GM11168 (cell line): ENCODE results near the gene MYLK2.
"Not testable (repeated sequence)": the region's sequence is repeated elsewhere in the genome, so short reads cannot be mapped to it uniquely, and the experiment has no call there.

ENCODE experiments used
- in situ Hi-C: fragments of 300-500 bp; cut with MboI; formaldehyde crosslinking; loops from one replicate; pipeline ENCODE4 v1.12.0; 2022; ENCODE audit warnings: low sequenced_read_pairs; ENCODE audit not compliant: unreplicated experiment

The MYLK2 gene

DNA sequence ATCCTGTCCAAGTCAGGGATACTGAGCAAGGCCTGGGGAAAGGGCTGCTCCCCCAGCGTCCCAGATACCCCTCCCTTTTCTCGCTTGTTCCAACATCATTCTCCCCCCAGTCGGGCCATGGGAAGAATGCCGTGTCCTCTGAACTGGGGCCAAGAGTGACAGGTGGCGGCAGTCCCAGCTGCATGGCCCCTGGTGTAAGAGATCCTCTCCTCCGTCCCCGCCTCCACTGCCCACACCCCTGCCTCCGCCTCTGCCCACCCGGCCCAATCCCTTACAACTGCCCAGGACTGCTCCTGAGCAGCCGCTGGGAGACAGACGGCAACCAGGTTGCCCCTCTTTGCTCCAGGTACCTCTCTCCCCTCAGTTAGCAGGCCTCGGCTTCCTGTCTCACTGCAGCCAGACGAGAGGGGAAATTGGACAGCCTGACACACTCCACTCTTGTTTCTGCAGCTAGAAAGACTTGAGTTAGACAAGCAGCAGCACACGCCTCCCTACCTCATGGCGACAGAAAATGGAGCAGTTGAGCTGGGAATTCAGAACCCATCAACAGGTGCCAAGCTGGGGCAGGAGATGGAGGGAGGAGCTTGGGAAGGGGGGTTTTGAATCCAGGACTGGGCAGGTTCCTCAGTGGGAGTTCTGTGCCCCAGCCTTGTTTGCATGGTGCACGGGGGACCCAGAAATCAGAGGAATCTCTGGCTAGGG lies at the start of gene MYLK2:
TSS of gene MYLK2 (plus strand) at position 274 of the 702 bp plus-strand sequence. CDS start at position 499, 225 bp downstream.
- in situ Hi-C loops, result no loop called here

DNA sequence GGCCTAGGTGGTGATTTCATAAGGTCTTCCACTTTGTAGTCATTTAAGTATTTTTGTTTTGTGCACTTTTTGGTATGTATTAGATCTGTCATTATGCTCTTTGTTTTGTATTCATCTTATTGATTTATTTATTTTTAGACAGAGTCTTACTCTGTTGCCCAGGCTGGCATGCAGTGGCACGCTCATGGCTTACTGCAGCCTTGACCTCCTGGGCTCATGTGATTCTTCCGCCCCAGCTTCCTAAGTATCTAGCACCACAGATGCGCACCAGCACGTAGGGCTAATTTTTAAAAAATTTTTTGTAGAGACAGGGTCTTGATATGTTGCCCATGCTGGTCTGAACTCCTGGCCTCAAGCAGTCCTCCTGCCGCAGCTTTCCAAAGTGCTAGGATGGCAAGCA lies 49.5 kb upstream of the MYLK2 start:
- in situ Hi-C loops, result no loop called here

DNA sequence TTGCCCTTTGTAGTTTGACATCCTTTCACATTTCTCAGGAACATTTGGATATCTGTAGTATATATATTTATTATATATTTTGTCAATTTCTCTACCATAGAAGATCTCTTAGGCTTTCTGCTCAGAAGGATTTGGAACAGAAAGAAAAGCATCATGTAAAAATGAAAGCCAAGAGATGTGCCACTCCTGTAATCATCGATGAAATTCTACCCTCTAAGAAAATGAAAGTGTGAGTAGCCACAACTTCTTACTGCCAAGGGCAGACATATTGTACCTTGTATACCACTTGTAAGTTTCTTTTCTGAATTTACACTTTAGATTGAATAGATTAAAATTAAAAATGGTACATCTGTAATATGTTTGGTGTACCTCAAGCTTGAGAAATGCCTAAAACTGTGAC lies 48.9 kb upstream of the MYLK2 start:
- in situ Hi-C loops, result no loop called here

DNA sequence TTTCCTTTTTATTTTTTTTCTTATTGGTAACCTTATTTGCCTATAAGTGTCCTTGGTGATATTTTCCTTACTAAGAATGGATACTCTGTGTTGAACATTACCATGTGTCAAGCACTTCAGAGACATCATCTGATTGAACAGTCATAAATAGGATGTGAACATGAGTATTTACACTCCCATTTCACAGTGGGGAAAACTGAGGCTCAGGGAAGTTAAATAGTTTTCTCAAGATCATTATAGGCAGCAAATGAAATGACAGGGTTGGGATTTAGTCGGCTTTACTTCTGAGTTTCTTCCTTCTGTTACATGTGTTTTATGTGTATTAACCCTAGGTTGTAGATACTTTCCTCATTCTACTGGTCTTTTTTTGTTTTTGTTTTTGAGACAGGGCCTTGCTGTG lies 44.7 kb upstream of the MYLK2 start:
- in situ Hi-C loops, result no loop called here

DNA sequence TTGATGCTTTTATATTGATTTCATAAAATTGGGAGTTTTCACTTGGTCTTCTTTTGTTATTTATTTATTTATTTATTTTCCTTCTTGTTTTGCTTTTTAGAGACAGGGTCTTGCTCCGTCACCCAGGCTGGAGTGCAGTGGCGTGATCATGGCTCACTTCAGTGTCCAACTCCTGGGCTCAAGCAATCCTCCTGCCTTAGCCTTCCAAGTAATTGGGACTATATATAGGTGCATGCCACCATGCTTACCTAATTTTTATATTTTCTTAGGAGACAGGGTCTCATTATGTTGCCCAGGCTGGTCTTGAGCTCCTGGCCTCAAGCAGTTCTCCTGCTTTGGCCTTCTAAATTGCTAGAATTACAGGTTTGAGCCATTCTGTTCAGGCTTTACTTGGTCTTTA lies 38.3 kb upstream of the MYLK2 start:
- in situ Hi-C loops, result no loop called here

DNA sequence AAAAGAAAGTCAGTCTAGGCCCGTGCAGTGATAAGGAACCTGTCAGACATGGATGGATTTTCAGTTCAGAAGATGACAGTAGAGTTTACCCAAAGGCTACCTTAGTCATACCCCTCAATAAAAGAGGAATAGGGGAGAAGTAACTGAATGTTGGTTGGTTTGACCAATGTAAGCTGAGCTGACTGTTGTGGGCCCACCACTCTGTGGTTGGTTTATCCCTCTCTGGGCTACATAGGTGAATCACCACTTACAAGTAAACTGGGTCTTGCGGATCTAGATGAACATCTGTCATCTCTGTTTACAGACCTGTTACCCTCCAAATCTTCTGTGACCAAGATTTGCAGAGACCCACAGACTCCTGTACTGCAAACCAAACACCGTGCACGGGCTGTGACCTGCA lies 37.2 kb upstream of the MYLK2 start:
- in situ Hi-C loops, result no loop called here

DNA sequence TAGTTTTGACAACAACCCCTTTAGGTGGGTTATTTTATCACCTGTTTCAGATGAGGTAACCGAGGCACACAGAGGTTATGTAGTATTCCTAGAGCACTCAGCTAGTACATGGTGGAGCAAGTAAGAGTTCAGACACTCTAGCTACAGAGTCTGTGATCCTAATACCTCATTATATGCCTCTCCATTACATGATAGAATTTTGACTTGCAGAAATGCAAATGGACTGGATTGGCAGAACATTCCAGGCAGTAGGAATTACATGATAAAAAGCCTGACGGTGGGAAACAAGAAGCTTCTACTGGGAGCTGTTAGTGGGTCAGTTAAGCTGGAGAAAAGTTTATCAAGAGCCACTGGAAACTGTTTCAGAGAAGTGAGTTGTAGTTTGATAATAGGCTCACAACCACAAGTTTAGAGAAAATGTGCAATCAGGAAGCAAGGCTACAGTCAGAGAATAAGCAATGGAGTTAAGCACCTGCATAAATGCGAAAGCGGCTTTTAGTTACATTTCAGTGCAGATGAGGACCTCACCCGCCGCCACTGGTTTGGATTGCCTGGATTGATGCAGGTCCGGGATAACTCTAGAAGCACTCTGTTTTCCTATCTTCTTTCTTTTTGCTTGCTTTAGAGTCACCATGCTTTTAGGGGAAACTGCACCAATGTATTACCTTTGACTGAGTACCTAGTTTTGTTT lies 34.7 kb upstream of the MYLK2 start:
- in situ Hi-C loops, result no loop called here

DNA sequence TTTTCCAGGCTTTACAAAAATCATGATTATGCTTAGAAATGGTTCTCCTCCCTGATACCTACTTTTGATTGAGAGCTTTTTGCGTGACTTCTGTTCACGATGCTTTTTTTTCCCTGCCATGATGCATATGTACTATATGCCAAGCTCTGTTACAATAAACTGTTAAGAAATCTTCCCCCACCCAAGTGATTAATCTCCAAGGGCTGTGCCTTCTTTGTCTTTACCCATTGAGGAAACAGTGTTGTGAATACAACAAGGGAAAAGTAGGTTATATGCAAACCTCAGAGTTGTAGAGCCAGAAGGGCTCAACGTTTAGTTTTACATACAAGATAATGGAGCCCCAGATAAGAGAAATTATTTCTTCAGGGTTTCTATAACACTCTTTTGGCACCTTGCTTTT lies 34.1 kb upstream of the MYLK2 start:
- in situ Hi-C loops, result no loop called here

DNA sequence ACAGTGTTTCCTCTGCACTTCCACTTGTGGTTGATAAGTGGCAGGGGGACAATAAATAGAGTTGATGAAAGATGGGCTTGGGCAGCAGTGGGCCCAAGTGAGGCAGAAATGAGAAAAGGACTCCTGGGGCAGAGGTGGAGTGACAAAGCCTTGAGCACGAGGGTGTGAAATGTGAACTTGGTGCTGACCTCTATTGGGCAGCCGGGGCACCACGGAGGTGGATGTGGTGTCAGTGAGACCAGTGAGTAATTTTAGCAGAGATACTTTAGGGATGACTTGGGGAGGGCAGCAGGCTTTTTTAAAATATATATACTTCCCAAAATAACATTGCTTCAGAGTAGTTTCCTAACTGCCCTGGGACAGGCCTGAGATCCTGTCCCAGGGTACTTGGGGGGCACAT lies 30.6 kb upstream of the MYLK2 start:
- in situ Hi-C loops, result no loop called here

DNA sequence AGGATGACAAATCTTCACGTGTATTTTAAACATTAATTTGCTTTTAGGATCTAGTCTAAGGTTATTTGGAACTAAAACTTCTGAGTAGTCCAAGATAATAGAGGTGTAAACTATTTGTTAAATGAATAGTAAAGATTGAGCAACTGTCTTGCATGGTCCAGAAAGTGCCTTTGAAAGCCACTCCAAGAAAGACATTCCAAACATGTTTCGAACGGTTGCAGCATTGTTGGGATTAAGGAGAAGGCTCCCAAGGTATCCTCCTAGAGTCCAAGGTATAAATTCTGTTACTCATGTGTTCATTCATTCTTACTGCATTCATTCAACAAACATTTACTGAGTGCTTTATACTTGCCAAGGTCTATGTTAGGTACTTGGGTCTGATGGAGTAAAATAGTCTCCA lies 28.8 kb upstream of the MYLK2 start:
- in situ Hi-C loops, result no loop called here

DNA sequence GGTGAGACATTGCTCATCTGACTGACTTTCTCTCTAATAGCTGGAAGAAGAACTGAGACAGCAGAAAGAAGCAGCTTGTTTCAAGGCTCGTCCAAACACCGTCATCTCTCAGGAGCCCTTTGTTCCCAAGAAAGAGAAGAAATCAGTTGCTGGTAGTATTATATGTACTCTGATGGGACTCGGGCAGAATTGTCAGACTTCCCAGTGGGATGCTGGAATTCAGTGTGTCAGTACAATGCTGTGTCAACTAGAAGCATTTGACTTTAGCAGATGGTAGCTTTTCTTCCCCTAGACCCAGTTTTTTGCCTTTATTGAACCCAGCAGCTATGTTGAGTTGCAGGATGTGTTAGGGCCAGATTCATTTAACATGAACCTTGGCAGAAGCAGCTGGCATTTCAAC lies 21.8 kb upstream of the MYLK2 start:
- in situ Hi-C loops, result no loop called here

DNA sequence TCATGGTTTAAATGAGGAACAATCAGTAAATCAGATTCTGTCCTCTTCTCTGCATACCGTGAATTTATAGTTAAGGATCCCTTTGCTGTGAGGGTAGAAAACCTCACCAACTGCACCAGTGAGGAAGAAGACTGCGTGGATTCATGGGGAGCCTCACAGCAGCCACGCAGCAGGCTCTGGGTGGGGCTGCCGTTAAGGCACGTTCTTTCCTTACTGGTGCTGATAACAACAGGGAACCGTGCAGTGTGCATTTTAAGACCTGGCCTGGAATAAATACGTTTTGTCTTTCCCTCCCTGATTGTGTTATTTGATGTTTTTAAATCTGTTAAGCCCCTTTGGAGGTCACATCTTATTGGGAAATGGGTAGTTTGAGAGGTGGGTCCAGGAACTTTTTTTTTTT lies 17.6 kb upstream of the MYLK2 start:
- in situ Hi-C loops, result no loop called here

DNA sequence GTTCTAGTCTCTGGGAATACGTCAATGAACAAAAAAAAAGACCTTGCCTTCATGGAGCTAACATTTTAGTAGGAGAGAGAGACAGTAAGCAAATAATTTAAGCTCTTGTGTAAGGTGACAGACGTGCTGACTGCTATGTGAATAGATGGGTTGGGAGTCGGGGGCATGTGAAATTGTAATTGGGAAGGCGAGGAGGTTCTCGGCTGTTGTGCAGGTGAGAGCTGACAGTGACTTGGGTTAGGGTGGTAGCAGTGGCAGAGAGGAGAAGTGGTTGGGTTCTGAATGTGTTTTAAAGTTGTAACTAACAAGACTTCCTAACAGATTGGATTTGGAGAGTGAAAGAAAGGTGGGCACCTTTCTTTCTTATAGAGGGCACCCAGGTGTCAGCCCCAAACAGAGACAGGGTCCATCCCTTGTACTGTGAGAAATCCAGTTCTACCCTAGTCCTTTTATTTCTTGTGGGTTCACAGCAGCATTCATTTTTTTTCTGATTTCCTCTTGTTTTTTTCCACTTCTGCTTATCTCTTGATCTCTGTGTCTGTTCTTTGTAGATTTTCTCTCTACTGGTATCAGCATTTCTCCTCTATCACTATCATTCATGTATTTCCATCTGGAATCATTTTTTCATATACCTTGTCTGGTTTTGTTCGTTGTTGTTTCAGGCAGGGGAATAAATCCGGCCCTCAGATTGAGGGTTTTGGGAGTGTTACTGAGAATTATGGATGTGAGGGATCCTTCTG lies 15.4 kb upstream of the MYLK2 start:
- in situ Hi-C loops, result no loop called here

DNA sequence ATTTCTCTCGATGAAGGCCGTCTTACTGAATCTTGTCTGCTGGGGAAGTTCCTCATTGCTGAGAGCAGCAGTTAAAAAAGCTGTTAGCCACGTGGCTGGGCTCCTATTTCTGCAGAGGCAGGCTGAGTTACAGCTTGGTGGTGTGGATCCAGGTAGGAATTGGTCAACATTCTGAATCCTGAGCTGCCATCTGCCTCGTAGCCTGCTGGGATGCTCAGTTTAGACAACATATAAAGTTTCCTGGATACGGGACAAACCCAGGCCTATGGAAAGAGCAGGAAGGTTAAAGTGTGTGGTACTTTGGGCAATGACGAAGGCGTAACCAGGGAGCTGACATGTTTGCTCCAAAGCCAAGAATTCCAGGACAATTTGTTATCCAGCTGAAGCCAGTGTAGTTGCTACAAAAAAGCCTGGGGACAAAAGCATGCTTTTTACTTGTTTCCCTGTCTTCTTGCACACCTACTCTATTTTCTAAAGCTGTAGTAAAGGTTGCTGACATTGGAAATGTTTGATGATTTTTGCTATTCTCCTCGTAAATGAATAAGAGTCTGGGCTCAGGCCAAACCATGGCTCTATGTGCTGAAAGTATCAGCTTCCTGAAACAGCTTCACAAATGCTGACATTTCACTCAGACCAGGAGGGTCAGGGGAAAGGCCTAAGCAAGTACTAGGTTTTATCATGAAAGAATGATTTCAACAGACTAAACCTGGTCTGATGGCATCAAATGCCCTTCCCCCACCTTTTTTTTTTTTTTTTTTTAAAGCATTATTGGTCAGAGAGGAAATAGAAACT lies 12.4 kb upstream of the MYLK2 start:
- in situ Hi-C loops, result no loop called here

DNA sequence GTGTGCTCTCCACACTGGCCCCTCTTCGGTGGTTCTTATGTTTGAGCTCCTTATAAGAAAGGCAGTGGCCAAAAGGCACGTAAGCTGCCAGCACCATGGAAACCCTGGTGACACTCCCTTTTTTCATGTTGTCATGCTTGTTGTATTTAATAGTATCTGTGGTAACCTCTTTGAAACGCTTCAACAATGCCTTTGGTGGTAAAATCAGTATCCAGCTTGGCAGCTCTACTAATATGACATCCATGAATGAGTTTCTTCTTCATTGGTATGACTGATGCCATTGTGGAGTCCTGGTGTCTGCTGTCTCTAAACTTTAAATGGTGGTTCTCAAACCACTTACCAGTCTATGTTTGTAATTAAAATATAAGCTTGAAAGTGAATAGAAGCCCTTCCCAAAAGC lies 10.7 kb upstream of the MYLK2 start:
- in situ Hi-C loops, result no loop called here

DNA sequence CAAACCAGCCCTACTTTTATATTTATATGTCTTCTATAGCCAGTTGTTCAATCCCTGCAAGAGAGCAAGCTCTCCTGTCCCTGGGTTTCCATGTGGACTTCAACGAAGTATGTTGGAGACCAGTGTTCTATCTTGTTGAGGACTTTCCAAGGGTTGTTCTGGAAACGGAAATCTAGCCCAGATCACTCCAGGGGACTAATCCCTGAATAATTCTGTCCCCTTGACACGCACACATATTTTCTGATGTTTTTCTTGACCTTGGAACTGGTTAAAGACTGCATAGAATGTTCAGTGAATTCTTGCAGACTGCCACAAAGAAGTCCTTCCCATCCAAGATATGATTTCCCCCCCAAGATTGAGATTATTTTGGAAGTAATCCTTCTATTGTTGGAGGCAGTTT lies 9.5 kb upstream of the MYLK2 start:
- in situ Hi-C loops, result no loop called here

DNA sequence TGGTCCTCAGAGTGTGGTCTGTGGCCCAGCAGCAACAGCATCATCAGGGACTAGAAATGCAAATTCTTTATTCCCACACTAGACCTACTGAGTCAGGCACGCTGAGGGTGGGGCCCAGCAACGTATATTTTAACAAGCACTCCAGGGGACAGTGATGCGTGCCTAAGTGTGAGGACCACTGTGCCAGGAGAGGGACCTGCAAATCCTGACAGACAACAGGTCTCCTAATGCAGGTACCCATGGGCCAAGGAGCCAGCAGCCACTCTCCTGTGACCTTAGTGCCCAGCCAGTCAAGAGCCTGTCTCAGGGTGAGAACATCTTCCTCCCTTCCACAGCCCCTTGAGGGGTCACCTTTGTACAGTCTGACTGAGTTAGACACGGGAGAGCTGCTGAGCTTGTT lies 8.0 kb upstream of the MYLK2 start:
- in situ Hi-C loops, result no loop called here

DNA sequence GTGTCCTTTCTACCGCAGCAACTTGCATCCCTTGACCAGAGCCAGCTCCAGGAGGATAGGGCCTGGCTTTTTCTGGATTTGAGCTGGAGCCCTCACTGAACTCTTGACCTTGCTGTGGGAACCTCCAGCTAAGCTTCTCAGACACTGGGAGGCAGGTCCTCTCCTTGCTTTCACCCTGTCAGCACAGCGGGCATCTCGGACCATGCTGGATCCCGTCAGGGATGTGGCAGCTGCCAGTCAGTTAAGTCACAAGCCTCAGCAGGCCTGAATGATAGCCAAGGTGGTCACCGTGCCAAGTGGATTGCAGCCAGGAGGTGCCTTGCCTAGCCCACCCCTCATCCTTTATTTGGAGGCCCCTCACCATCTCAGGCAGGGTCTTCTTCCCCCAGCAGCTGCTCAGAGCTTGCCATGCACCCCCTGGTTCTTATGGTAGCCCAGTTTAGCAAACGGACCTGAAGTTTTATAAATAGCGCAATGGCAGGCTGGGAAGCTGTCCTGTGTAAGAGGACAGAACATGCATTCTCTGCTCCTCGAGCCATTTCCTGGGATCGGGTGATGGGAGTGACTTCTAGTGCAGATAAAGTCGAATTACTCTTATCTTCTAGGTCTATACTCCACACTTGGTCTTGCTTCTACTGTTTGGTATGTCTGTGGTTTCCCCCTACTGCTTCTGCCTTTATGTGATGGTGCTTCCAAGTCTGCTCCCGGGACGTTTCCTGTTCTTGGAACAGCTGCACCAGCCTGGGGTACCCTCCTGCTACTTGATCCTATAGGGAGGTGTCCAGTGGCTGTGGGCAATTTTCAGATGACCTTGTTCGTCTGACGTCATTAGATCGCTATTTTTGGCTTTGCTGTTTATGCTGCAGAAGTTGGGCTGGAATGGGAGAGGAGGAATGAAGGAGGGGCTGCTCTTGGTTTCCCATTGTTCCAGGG lies 7.1 kb upstream of the MYLK2 start:
- in situ Hi-C loops, result no loop called here

DNA sequence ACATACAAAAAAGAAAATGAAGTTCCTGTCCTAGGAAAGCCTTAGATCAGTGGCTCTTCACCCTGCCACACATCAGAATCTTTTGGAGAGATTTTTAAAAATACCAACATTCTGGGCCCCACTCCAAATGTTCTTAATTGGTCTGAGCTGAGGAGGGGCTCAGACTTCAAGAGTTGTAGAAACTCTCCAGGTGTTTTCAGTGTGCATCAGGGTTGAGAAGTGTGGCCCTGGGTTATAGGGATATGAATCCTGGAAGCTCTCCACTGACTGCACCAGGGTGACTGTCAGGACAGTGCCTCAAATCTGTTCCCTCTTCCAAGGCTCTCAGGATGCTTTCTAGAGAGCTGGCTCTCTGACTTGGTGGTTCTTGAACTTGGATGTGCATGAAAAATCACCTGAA lies 5.5 kb upstream of the MYLK2 start:
- in situ Hi-C loops, result no loop called here

DNA sequence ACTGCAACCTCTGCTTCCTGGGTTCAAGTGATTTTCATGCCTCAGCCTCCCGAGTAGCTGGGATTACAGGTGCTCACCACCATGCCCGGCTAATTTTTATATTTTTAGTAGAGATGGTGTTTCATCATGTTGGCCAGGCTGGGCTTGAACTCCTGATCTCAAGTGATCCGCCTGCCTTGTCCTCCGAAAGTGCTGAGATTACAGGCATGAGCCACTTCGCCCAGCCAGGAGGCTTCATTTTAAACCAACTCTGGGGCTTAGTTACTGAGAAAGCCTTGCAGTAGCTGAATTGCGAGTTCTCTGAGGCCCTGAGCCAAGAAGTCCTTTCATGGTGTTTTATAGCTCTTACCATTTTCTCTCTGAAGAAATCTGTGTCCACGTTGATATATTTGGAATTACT lies 5.0 kb upstream of the MYLK2 start:
- in situ Hi-C loops, result not testable (repeated sequence)
